HepG2 (cell line): ENCODE results near the gene TIPIN. TPM values are rescaled to one million over a fixed set of nuclear protein-coding genes. Genes with fewer than 3 reads are reported as not detected.
A peak's percentile ranks its signal among the peaks of the same experiment; 100 is the strongest.

ENCODE experiments used
- BRD4 ChIP-seq: sonication (generic); formaldehyde crosslinking; IDR thresholded peaks from 2 replicates; pipeline ENCODE4 v1.4.0; 2020; ENCODE audit warnings: missing genetic modification reagents
- HOXA9 ChIP-seq: sonication (generic); formaldehyde crosslinking; IDR thresholded peaks from 2 replicates; pipeline ENCODE4 v1.8.1; 2022; ENCODE audit warnings: missing genetic modification reagents, mild to moderate bottlenecking, moderate library complexity, borderline replicate concordance
- HOXD1 ChIP-seq: sonication (generic); formaldehyde crosslinking; IDR thresholded peaks from 2 replicates; pipeline ENCODE4 v1.5.0; 2020; ENCODE audit warnings: missing genetic modification reagents
- MATR3 ChIP-seq: sonication (generic); formaldehyde crosslinking; IDR thresholded peaks from 2 replicates; pipeline ENCODE4 v1.4.0; 2020; ENCODE audit warnings: missing genetic modification reagents
- MBNL3 ChIP-seq: fragments of 250-450 bp; sonication (Bioruptor Pico); conservative IDR thresholded peaks from 2 replicates; pipeline ENCODE4 v1.8.0; 2022; ENCODE audit warnings: mild to moderate bottlenecking, inconsistent platforms
- MLLT10 ChIP-seq: sonication (generic); formaldehyde crosslinking; IDR thresholded peaks from 2 replicates; pipeline ENCODE4 v1.4.0; 2020; ENCODE audit warnings: missing genetic modification reagents
- MTA1 ChIP-seq: sonication (generic); formaldehyde crosslinking; IDR thresholded peaks from 2 replicates; pipeline ENCODE4 v1.4.0; 2020; ENCODE audit warnings: missing genetic modification reagents, mild to moderate bottlenecking, borderline replicate concordance
- MYC ChIP-seq: sonication (generic); formaldehyde crosslinking; IDR thresholded peaks from 2 replicates; pipeline ENCODE4 v1.9.0; 2021; ENCODE audit warnings: missing genetic modification reagents, borderline replicate concordance
- RFXAP ChIP-seq: sonication (generic); formaldehyde crosslinking; IDR thresholded peaks from 2 replicates; pipeline ENCODE4 v1.4.0; 2020; ENCODE audit warnings: missing genetic modification reagents, borderline replicate concordance
- SNRNP70 ChIP-seq: fragments of 200-400 bp; formaldehyde crosslinking; IDR thresholded peaks from 2 replicates; pipeline ENCODE4 v1.6.1; 2017; ENCODE audit warnings: mild to moderate bottlenecking, low read depth, low read length, moderate library complexity
- SP2 ChIP-seq: sonication (generic); formaldehyde crosslinking; IDR thresholded peaks from 2 replicates; pipeline ENCODE4 v1.5.1; 2020; ENCODE audit warnings: mild to moderate bottlenecking, missing genetic modification reagents
- SRSF1 ChIP-seq: fragments of 200-400 bp; formaldehyde crosslinking; optimal IDR thresholded peaks from 2 replicates; pipeline ENCODE3; 2017; ENCODE audit warnings: mild to moderate bottlenecking, low read depth, low read length, moderate library complexity
- ZNF274 ChIP-seq: sonication (generic); formaldehyde crosslinking; IDR thresholded peaks from 2 replicates; pipeline ENCODE4 v1.5.1; 2020; ENCODE audit warnings: mild to moderate bottlenecking, missing genetic modification reagents
- ZNF317 ChIP-seq: sonication (generic); formaldehyde crosslinking; IDR thresholded peaks from 2 replicates; pipeline ENCODE4 v1.5.0; 2020; ENCODE audit warnings: mild to moderate bottlenecking, missing genetic modification reagents
- ZNF446 ChIP-seq: sonication (generic); formaldehyde crosslinking; IDR thresholded peaks from 2 replicates; pipeline ENCODE4 v1.5.0; 2020; ENCODE audit warnings: mild to moderate bottlenecking, missing genetic modification reagents
- ZNF766 ChIP-seq: sonication (generic); formaldehyde crosslinking; IDR thresholded peaks from 2 replicates; pipeline ENCODE4 v1.5.0; 2020; ENCODE audit warnings: missing genetic modification reagents, borderline replicate concordance
- ZNF816 ChIP-seq: sonication (generic); formaldehyde crosslinking; IDR thresholded peaks from 2 replicates; pipeline ENCODE4 v1.8.0; 2022; ENCODE audit warnings: missing genetic modification reagents, mild to moderate bottlenecking, borderline replicate concordance
- ZNF83 ChIP-seq: sonication (generic); formaldehyde crosslinking; IDR thresholded peaks from 2 replicates; pipeline ENCODE4 v1.4.0; 2020; ENCODE audit warnings: missing genetic modification reagents, mild to moderate bottlenecking, borderline replicate concordance
- polyA plus RNA-seq, 8 experiments: library from polyadenylated mRNA; depleted of rRNA in 3 of 8; stranded (reverse) in 7 of 8; unstranded in 1 of 8; fragments of >200 nt; fragmentation: Illumina TruSeq in 4 of 8; extraction: Trizol in 4 of 8; gene quantifications; 2 replicates each; pipeline versions ENCODE4 v1.2.1 to v1.2.3, GENCODE V29; 2011 to 2016; ENCODE audit warnings: low read depth in 4 of 8, missing spikeins in 1 of 8, mixed read lengths in 1 of 8; ENCODE audit not compliant: insufficient read depth in 1 of 8
- total RNA-seq, 5 experiments: library from RNA; depleted of rRNA; stranded (reverse); fragments of >200 nt; fragmentation: Illumina TruSeq; extraction: Trizol; gene quantifications; 2 replicates each; pipeline ENCODE4 v1.2.3, GENCODE V29; 2016; ENCODE audit warnings: low read depth in 1 of 5
- TF ChIP-seq, protein P1 (sequence below): sonication (generic); formaldehyde crosslinking; IDR thresholded peaks from 2 replicates; pipeline ENCODE4 v1.4.0; 2020; ENCODE audit warnings: missing genetic modification reagents
- TF ChIP-seq, protein P2 (sequence below): sonication (generic); formaldehyde crosslinking; IDR thresholded peaks from 2 replicates; pipeline ENCODE4 v1.4.0; 2020; ENCODE audit warnings: missing genetic modification reagents
- TF ChIP-seq, protein P3 (sequence below): sonication (generic); formaldehyde crosslinking; IDR thresholded peaks from 2 replicates; pipeline ENCODE4 v1.4.0; 2020; ENCODE audit warnings: missing genetic modification reagents

Gene TIPIN
- total and polyA plus RNA-seq, 2 of the 13 experiments (the other 11 are each of a cell fraction or from before 2014, with no cell fraction given), result 2.7 to 28.6 TPM

DNA sequence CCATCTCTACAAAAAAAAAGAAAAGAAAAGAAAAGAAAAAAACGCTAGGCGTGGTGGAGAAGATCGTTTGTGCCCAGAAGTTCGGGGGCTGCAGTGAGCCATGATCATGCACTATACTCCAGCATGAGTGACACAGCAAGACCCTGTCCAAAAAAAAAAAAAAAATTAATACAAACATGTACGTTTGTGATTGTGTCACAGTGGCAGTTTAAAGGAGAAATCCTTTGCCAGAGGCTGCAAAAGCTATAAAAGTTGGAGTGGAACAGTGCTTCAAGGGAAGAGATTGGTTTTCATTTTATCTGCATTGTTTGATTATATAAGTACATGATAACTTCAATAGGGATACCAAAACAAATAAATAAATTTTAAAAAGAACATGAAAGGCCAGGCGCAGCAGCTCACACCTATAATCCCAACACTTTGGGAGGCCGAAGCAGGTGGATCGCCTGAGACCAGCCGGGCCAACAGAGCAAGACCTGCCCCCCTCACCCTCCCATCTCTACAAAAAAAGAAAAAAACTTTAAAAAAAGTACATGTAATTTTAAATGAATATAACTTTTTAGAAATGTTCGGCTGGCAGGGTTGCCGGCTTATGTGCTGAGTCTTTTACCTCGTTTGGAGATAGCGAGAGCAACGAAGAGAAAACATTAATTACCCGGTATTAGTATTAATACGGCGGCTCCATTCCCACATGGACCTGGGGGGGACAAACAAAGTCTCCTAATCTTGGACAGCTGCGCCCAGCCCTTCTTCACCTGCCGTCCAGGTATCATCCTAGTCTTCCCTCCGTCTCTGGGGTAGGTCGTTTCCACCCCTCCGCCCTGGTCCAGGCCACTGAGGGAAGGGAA is 63.7 kb downstream of the TIPIN start (continued):
- TF ChIP-seq, protein P1, sequence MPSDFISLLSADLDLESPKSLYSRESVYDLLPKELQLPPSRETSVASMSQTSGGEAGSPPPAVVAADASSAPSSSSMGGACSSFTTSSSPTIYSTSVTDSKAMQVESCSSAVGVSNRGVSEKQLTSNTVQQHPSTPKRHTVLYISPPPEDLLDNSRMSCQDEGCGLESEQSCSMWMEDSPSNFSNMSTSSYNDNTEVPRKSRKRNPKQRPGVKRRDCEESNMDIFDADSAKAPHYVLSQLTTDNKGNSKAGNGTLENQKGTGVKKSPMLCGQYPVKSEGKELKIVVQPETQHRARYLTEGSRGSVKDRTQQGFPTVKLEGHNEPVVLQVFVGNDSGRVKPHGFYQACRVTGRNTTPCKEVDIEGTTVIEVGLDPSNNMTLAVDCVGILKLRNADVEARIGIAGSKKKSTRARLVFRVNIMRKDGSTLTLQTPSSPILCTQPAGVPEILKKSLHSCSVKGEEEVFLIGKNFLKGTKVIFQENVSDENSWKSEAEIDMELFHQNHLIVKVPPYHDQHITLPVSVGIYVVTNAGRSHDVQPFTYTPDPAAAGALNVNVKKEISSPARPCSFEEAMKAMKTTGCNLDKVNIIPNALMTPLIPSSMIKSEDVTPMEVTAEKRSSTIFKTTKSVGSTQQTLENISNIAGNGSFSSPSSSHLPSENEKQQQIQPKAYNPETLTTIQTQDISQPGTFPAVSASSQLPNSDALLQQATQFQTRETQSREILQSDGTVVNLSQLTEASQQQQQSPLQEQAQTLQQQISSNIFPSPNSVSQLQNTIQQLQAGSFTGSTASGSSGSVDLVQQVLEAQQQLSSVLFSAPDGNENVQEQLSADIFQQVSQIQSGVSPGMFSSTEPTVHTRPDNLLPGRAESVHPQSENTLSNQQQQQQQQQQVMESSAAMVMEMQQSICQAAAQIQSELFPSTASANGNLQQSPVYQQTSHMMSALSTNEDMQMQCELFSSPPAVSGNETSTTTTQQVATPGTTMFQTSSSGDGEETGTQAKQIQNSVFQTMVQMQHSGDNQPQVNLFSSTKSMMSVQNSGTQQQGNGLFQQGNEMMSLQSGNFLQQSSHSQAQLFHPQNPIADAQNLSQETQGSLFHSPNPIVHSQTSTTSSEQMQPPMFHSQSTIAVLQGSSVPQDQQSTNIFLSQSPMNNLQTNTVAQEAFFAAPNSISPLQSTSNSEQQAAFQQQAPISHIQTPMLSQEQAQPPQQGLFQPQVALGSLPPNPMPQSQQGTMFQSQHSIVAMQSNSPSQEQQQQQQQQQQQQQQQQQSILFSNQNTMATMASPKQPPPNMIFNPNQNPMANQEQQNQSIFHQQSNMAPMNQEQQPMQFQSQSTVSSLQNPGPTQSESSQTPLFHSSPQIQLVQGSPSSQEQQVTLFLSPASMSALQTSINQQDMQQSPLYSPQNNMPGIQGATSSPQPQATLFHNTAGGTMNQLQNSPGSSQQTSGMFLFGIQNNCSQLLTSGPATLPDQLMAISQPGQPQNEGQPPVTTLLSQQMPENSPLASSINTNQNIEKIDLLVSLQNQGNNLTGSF, result no peak
- TF ChIP-seq BRD4 (CRISPR knock-in tag) (no peak), ZNF766 (peak; percentile 43; the same call in 1 of the 2 replicates), ZNF816 (0 out of 2 replicates have a peak, but pooled peaks have one; percentile 21), RFXAP (CRISPR knock-in tag) (no peak), SRSF1 (peak; percentile 42), SNRNP70 (no peak), MLLT10 (CRISPR knock-in tag) (no peak), ZNF317 (CRISPR knock-in tag) (0 out of 2 replicates have a peak, but pooled peaks have one; percentile 28), ZNF274 (CRISPR knock-in tag) (no peak), ZNF83 (CRISPR knock-in tag) (0 out of 2 replicates have a peak, but pooled peaks have one; percentile 44), MATR3 (CRISPR knock-in tag) (no peak), SP2 (no peak), MTA1 (CRISPR knock-in tag) (no peak), ZNF446 (no peak), MYC (CRISPR knock-in tag) (0 out of 2 replicates have a peak, but pooled peaks have one; percentile 17), MBNL3 (CRISPR knock-in tag) (no peak), HOXA9 (CRISPR knock-in tag) (no peak; the same call in 1 of the 2 replicates), HOXD1 (CRISPR knock-in tag) (peak; percentile 25; the same call in 1 of the 2 replicates)
- TF ChIP-seq, protein P2, sequence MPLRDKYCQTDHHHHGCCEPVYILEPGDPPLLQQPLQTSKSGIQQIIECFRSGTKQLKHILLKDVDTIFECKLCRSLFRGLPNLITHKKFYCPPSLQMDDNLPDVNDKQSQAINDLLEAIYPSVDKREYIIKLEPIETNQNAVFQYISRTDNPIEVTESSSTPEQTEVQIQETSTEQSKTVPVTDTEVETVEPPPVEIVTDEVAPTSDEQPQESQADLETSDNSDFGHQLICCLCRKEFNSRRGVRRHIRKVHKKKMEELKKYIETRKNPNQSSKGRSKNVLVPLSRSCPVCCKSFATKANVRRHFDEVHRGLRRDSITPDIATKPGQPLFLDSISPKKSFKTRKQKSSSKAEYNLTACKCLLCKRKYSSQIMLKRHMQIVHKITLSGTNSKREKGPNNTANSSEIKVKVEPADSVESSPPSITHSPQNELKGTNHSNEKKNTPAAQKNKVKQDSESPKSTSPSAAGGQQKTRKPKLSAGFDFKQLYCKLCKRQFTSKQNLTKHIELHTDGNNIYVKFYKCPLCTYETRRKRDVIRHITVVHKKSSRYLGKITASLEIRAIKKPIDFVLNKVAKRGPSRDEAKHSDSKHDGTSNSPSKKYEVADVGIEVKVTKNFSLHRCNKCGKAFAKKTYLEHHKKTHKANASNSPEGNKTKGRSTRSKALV (CRISPR knock-in tag), result no peak
- TF ChIP-seq, protein P3, sequence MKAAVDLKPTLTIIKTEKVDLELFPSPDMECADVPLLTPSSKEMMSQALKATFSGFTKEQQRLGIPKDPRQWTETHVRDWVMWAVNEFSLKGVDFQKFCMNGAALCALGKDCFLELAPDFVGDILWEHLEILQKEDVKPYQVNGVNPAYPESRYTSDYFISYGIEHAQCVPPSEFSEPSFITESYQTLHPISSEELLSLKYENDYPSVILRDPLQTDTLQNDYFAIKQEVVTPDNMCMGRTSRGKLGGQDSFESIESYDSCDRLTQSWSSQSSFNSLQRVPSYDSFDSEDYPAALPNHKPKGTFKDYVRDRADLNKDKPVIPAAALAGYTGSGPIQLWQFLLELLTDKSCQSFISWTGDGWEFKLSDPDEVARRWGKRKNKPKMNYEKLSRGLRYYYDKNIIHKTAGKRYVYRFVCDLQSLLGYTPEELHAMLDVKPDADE (CRISPR knock-in tag), result 0 out of 2 replicates have a peak, but pooled peaks have one; percentile 13
